ENCODE data around the gene METTL4. TPM values are rescaled to one million over a fixed set of nuclear protein-coding genes. Genes with fewer than 3 reads are reported as not detected.

Gene METTL4
- total RNA-seq, 3 donors from 2014 or later (not counting 1 experiment from before 2014, with no cell fraction given): 9.1 to 11.3 (median 10.6) TPM

Other genes starting within 250 kb of the METTL4 start
- 1 to 10 TPM; 3.4 to 6.5 (median 5.5) TPM for gene NDC80, start 52 bp upstream of the METTL4 start, total RNA-seq
- gene SMCHD1, start 84.2 kb upstream of the METTL4 start, total RNA-seq: 100 to 1,000 TPM; 200 to 240 (median 203) TPM

Measured in natural killer cell (primary cell).